Naive thymus-derived CD8-positive, alpha-beta T cell (primary cell): Measurements from ENCODE around the gene CAMK2B. TPM values are rescaled to one million over a fixed set of nuclear protein-coding genes. Genes with fewer than 3 reads are reported as not detected.

Experiments used
- ATAC-seq, 2 donors: fragments of 150-1000 bp; cut with Tn5 transposase in 1 of 2; sonication (Bioruptor Pico), chemical (Tn5 transposase) in 1 of 2; 1 replicate in 1 of 2; 2 replicates in 1 of 2; pipeline ENCODE4 v1.10.0; 2021; ENCODE audit warnings: mild to moderate bottlenecking in 2 of 2, moderate library complexity in 2 of 2
- POLR2A ChIA-PET: fragments of 350-600 bp; sonication (Branson Sonifier 250); formaldehyde crosslinking; loops from one replicate; lab custom pipeline; 2021; ENCODE audit warnings: antibody characterized with exemption; lab: Charles Lee
- DNase-seq, 10 donors: peaks; one replicate each; pipeline versions ENCODE4 v3.0.0 to v3.0.0-alpha.2; 2020 to 2022
- H3K27ac Mint-ChIP-seq, 10 donors: one replicate each; pipeline ENCODE4 v1.8.0; 2020 to 2022; ENCODE audit warnings: mild to moderate bottlenecking in 10 of 10, mixed read lengths in 10 of 10, moderate library complexity in 4 of 10, inconsistent platforms in 1 of 10
- H3K27me3 Mint-ChIP-seq, 5 donors: one replicate each; pipeline ENCODE4 v1.8.0; 2021 to 2022; ENCODE audit warnings: mixed read lengths in 5 of 5
- H3K36me3 Mint-ChIP-seq, 3 donors: one replicate each; pipeline ENCODE4 v1.8.0; 2020 to 2022; ENCODE audit warnings: mixed read lengths in 3 of 3, mild to moderate bottlenecking in 2 of 3, inconsistent platforms in 1 of 3
- H3K4me1 Mint-ChIP-seq, 4 donors: one replicate each; pipeline ENCODE4 v1.8.0; 2021 to 2022; ENCODE audit warnings: mixed read lengths in 4 of 4
- H3K4me3 Mint-ChIP-seq, 10 donors: one replicate each; pipeline ENCODE4 v1.8.0; 2020 to 2022; ENCODE audit warnings: mild to moderate bottlenecking in 10 of 10, mixed read lengths in 10 of 10, moderate library complexity in 6 of 10, inconsistent platforms in 1 of 10
- H3K9me3 Mint-ChIP-seq, 9 donors: one replicate each; pipeline ENCODE4 v1.8.0; 2020 to 2022; ENCODE audit warnings: mixed read lengths in 9 of 9, mild to moderate bottlenecking in 3 of 9, inconsistent platforms in 1 of 9, moderate library complexity in 1 of 9
- polyA plus RNA-seq, 3 donors: library from polyadenylated mRNA; unstranded; fragments of 300-500 nt; fragmentation: Illumina TruSeq; gene quantifications; one replicate each; pipeline ENCODE4 v1.2.3, GENCODE V29; 2021
- total RNA-seq, 8 experiments: library from RNA in 2 of 8; stranded (reverse) in 2 of 8; gene quantifications; one replicate each; pipeline ENCODE4 v1.2.3 and lab custom pipeline; 2021 to 2026

The CAMK2B gene
- total and polyA plus RNA-seq, 5 experiments from 2014 or later, result not detected

- Mint-ChIP-seq H3K4me3 (no peak overlapping the region), H3K4me1 (peaks cover 0 to 5% (median 0%) of the 10 kb centered on the region in 4 donors), H3K27me3 (no peaks in the 10 kb centered on the region), H3K27ac (peak overlapping the region in 1 of 10 donors; percentile 49), H3K9me3 (no peaks in the 10 kb centered on the region), H3K36me3 (no peaks in the 10 kb centered on the region)
- ATAC-seq (no peak), DNase-seq (peak in 1 of 10 donors; percentile 43)
- POLR2A ChIA-PET, result no interaction called here
Measured at GRCh38 chr7:44273681-44274622, 51.4 kb downstream of the CAMK2B start.

GRCh38 chr7:44272981-44273380 is 52.4 kb downstream of the CAMK2B start:
- H3K27me3 Mint-ChIP-seq, result no peaks in the 10 kb centered on the region
- DNase-seq, result no peak
- peak overlapping the region in 1 of 10 donors; percentile 34 for H3K27ac Mint-ChIP-seq
- POLR2A ChIA-PET, result no interaction called here
- ATAC-seq, result no peak
- H3K4me3 Mint-ChIP-seq, result no peak overlapping the region
- no peaks in the 10 kb centered on the region for H3K9me3 Mint-ChIP-seq
- peaks cover 0 to 5% (median 0%) of the 10 kb centered on the region in 4 donors for H3K4me1 Mint-ChIP-seq
- H3K36me3 Mint-ChIP-seq, result no peaks in the 10 kb centered on the region

- Mint-ChIP-seq H3K36me3 (no peaks in the 10 kb centered on the region), H3K4me1 (peaks cover 0 to 5% (median 0%) of the 10 kb centered on the region in 4 donors), H3K27me3 (no peaks in the 10 kb centered on the region), H3K27ac (no peak overlapping the region), H3K4me3 (no peak overlapping the region), H3K9me3 (no peaks in the 10 kb centered on the region)
- ATAC-seq, result no peak
- DNase-seq, result no peak
- POLR2A ChIA-PET, result no interaction called here
Measured at GRCh38 chr7:44272456-44272855, 52.9 kb downstream of the CAMK2B start.

- peaks cover 0 to 5% (median 0%) of the 10 kb centered on the region in 4 donors for H3K4me1 Mint-ChIP-seq
- ATAC-seq, result no peak
- DNase-seq, result no peak
- H3K27ac Mint-ChIP-seq, result no peak overlapping the region
- H3K9me3 Mint-ChIP-seq, result no peaks in the 10 kb centered on the region
- POLR2A ChIA-PET, result no interaction called here
- H3K4me3 Mint-ChIP-seq, result no peak overlapping the region
- no peaks in the 10 kb centered on the region for H3K27me3 Mint-ChIP-seq
- H3K36me3 Mint-ChIP-seq, result no peaks in the 10 kb centered on the region
Measured at GRCh38 chr7:44269943-44270493, 55.4 kb downstream of the CAMK2B start.

- no peaks in the 10 kb centered on the region for H3K27me3 Mint-ChIP-seq
- H3K4me1 Mint-ChIP-seq, result peaks cover 0 to 5% (median 0%) of the 10 kb centered on the region in 4 donors
- H3K27ac Mint-ChIP-seq, result no peak overlapping the region
- ATAC-seq, result no peak
- DNase-seq, result no peak
- no peak overlapping the region for H3K4me3 Mint-ChIP-seq
- POLR2A ChIA-PET, result no interaction called here
- no peaks in the 10 kb centered on the region for H3K36me3 Mint-ChIP-seq
- no peaks in the 10 kb centered on the region for H3K9me3 Mint-ChIP-seq
Measured at GRCh38 chr7:44269417-44269816, 56.0 kb downstream of the CAMK2B start.

GRCh38 chr7:44268671-44269070 is 56.7 kb downstream of the CAMK2B start:
- H3K27me3 Mint-ChIP-seq, result no peaks in the 10 kb centered on the region
- H3K4me1 Mint-ChIP-seq, result peaks cover 0 to 1% (median 0%) of the 10 kb centered on the region in 4 donors
- H3K9me3 Mint-ChIP-seq, result no peaks in the 10 kb centered on the region
- DNase-seq (no peak), ATAC-seq (no peak)
- no peaks in the 10 kb centered on the region for H3K36me3 Mint-ChIP-seq
- no peak overlapping the region for H3K27ac Mint-ChIP-seq
- POLR2A ChIA-PET, result interaction anchor here (0.5 kb wide), 1 partner anchor 363 kb away, joined by 3 read pairs; no protein-coding TSS in a partner anchor
- H3K4me3 Mint-ChIP-seq, result no peak overlapping the region

- Mint-ChIP-seq H3K4me1 (peaks cover 0 to 1% (median 0%) of the 10 kb centered on the region in 4 donors), H3K4me3 (no peak overlapping the region)
- ATAC-seq, result no peak
Measured at GRCh38 chr7:44267719-44268421, 57.5 kb downstream of the CAMK2B start.

GRCh38 chr7:44267178-44267577 is 58.2 kb downstream of the CAMK2B start:
- DNase-seq, result no peak
- Mint-ChIP-seq H3K27ac (peak overlapping the region in 1 of 10 donors; percentile 57), H3K4me3 (no peak overlapping the region), H3K27me3 (no peaks in the 10 kb centered on the region), H3K36me3 (no peaks in the 10 kb centered on the region), H3K9me3 (no peaks in the 10 kb centered on the region), H3K4me1 (peaks cover 0 to 1% (median 0%) of the 10 kb centered on the region in 4 donors)
- ATAC-seq, result no peak
- POLR2A ChIA-PET, result no interaction called here

More at GRCh38 chr7:44267719-44268421, 57.5 kb downstream of the CAMK2B start:
- Mint-ChIP-seq H3K27ac (peak overlapping the region in 3 of 10 donors; percentile 22 to 57 (median 43)), H3K36me3 (no peaks in the 10 kb centered on the region), H3K27me3 (no peaks in the 10 kb centered on the region), H3K9me3 (no peaks in the 10 kb centered on the region)
- POLR2A ChIA-PET, result no interaction called here
- no peak for DNase-seq

GRCh38 chr7:44266526-44266925 is 58.9 kb downstream of the CAMK2B start:
- Mint-ChIP-seq H3K9me3 (no peaks in the 10 kb centered on the region), H3K4me1 (peaks cover 0 to 1% (median 0%) of the 10 kb centered on the region in 4 donors), H3K27ac (no peak overlapping the region), H3K36me3 (no peaks in the 10 kb centered on the region), H3K27me3 (no peaks in the 10 kb centered on the region), H3K4me3 (no peak overlapping the region)
- POLR2A ChIA-PET, result no interaction called here
- DNase-seq (no peak), ATAC-seq (no peak)

- ATAC-seq (no peak), DNase-seq (no peak)
- Mint-ChIP-seq H3K27me3 (no peaks in the 10 kb centered on the region), H3K27ac (no peak overlapping the region), H3K4me1 (peaks cover 0 to 4% (median 2%) of the 10 kb centered on the region in 4 donors), H3K36me3 (no peaks in the 10 kb centered on the region), H3K9me3 (no peaks in the 10 kb centered on the region), H3K4me3 (no peak overlapping the region)
- POLR2A ChIA-PET, result no interaction called here
Measured at GRCh38 chr7:44265728-44266127, 59.7 kb downstream of the CAMK2B start.

GRCh38 chr7:44264221-44264931 is 61.0 kb downstream of the CAMK2B start:
- Mint-ChIP-seq H3K36me3 (no peaks in the 10 kb centered on the region), H3K27me3 (no peaks in the 10 kb centered on the region), H3K9me3 (no peaks in the 10 kb centered on the region)

GRCh38 chr7:44263326-44264082 is 61.9 kb downstream of the CAMK2B start:
- H3K4me3 Mint-ChIP-seq, result no peak overlapping the region
- ATAC-seq, result peak in 1 of 2 donors; percentile 40
- peaks cover 8 to 21% (median 11%) of the 10 kb centered on the region in 4 donors for H3K4me1 Mint-ChIP-seq
- no peaks in the 10 kb centered on the region for H3K9me3 Mint-ChIP-seq
- H3K27ac Mint-ChIP-seq, result no peak overlapping the region
- POLR2A ChIA-PET, result no interaction called here
- DNase-seq, result peak in 1 of 10 donors; percentile 6
- H3K27me3 Mint-ChIP-seq, result no peaks in the 10 kb centered on the region
- no peaks in the 10 kb centered on the region for H3K36me3 Mint-ChIP-seq

More at GRCh38 chr7:44264221-44264931, 61.0 kb downstream of the CAMK2B start:
- H3K4me3 Mint-ChIP-seq, result no peak overlapping the region
- POLR2A ChIA-PET, result no interaction called here
- DNase-seq (no peak), ATAC-seq (no peak)
- no peak overlapping the region for H3K27ac Mint-ChIP-seq
- H3K4me1 Mint-ChIP-seq, result peaks cover 3 to 16% (median 8%) of the 10 kb centered on the region in 4 donors
